Neural progenitor cell (in vitro differentiated cells): Measurements from ENCODE around the gene CCDC60. TPM values are rescaled to one million over a fixed set of nuclear protein-coding genes. Genes with fewer than 3 reads are reported as not detected.

Experiments
- DNase-seq: peaks from one replicate; pipeline ENCODE4 v3.0.0-alpha.2; 2016; ENCODE audit warnings: low spot score
- H2AFZ ChIP-seq: fragments of 200-600 bp; sonication (generic); replicated peaks from 2 replicates; pipeline ENCODE4 v1.6.1; 2016; ENCODE audit warnings: antibody characterized with exemption
- H3F3A ChIP-seq: fragments of 200-600 bp; sonication (generic); 2 replicates; pipeline ENCODE4 v1.6.1; 2016; ENCODE audit warnings: antibody characterized with exemption, low read depth
- H3K27ac ChIP-seq: fragments of 200-600 bp; sonication (generic); 2 replicates; pipeline ENCODE4 v1.5.1; 2016; ENCODE audit warnings: mild to moderate bottlenecking
- H3K27me3 ChIP-seq: fragments of 200-600 bp; sonication (generic); 2 replicates; pipeline ENCODE4 v1.6.1; 2016; ENCODE audit warnings: mild to moderate bottlenecking, moderate library complexity
- H3K36me3 ChIP-seq: fragments of 200-600 bp; sonication (generic); 2 replicates; pipeline ENCODE4 v1.5.1; 2016
- H3K4me1 ChIP-seq: fragments of 200-600 bp; sonication (generic); 2 replicates; pipeline ENCODE4 v1.6.1; 2016; ENCODE audit warnings: mixed run types
- H3K4me2 ChIP-seq: fragments of 200-600 bp; sonication (generic); 2 replicates; pipeline ENCODE4 v1.6.1; 2016
- H3K4me3 ChIP-seq: fragments of 200-600 bp; sonication (generic); 2 replicates; pipeline ENCODE4 v1.5.1; 2016
- H3K79me2 ChIP-seq: fragments of 200-600 bp; sonication (generic); 2 replicates; pipeline ENCODE4 v1.6.1; 2016; ENCODE audit warnings: low read depth
- H3K9ac ChIP-seq: fragments of 200-600 bp; sonication (generic); 2 replicates; pipeline ENCODE4 v1.6.1; 2016
- H3K9me3 ChIP-seq: fragments of 200-600 bp; sonication (generic); 2 replicates; pipeline ENCODE4 v1.5.1; 2016; ENCODE audit warnings: low read depth
- H4K20me1 ChIP-seq: fragments of 200-600 bp; sonication (generic); 2 replicates; pipeline ENCODE4 v1.6.1; 2016; ENCODE audit warnings: low read depth
- H3K27ac Mint-ChIP-seq: 3 replicates; pipeline ENCODE4 v1.8.0; 2021; ENCODE audit warnings: mixed read lengths
- H3K27me3 Mint-ChIP-seq: 2 replicates; pipeline ENCODE4 v1.8.0; 2022; ENCODE audit warnings: low read depth, mild to moderate bottlenecking, inconsistent platforms, moderate library complexity, mixed read lengths; ENCODE audit not compliant: insufficient read depth
- H3K36me3 Mint-ChIP-seq: 3 replicates; pipeline ENCODE4 v1.8.0; 2021; ENCODE audit warnings: mixed read lengths
- H3K4me1 Mint-ChIP-seq: 3 replicates; pipeline ENCODE4 v1.8.0; 2021; ENCODE audit warnings: mixed read lengths
- H3K4me3 Mint-ChIP-seq: 3 replicates; pipeline ENCODE4 v1.8.0; 2021; ENCODE audit warnings: mild to moderate bottlenecking, moderate library complexity, mixed read lengths
- H3K9me3 Mint-ChIP-seq: 3 replicates; pipeline ENCODE4 v1.8.0; 2020; ENCODE audit warnings: mixed read lengths
- EZH2 ChIP-seq: fragments of 200-600 bp; sonication (generic); IDR thresholded peaks from 2 replicates; pipeline ENCODE4 v1.6.1; 2017; ENCODE audit warnings: antibody characterized with exemption, mild to moderate bottlenecking, moderate library complexity
- EZH2phosphoT487 ChIP-seq: fragments of 200-600 bp; sonication (generic); IDR thresholded peaks from 2 replicates; pipeline ENCODE4 v1.6.1; 2017; ENCODE audit warnings: antibody characterized with exemption
- total RNA-seq: library from RNA; depleted of rRNA; stranded (reverse); fragments of >200 nt; gene quantifications from 2 replicates; pipeline ENCODE4 v1.2.3, GENCODE V29; 2015; ENCODE audit warnings: low replicate concordance
- TF ChIP-seq, protein P1 (sequence below): fragments of 200-600 bp; sonication (generic); IDR thresholded peaks from 2 replicates; pipeline ENCODE4 v1.5.1; 2017; ENCODE audit warnings: antibody characterized with exemption, mild to moderate bottlenecking

CCDC60 gene
- total RNA-seq, 1 donor from 2014 or later: 4.6 TPM

DNA sequence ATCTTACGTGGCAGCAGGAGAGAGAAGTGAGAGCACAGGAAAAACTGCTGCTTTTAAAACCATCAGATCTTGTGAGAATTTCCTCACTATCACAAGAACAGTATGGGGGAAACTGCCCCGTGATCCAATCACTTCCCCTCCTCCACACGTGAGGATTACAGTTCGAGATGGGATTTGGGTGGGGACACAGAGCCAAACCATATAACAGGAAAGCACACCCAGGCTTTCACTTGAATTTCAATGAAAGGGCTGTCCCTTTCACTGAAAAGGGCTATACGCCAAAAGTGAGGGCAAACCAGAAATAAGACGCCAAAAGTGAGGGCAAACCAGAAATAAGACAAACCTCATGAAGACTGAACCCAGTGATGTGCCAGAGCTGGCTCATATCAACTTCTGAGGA lies 236.2 kb downstream of the CCDC60 start:
- TF ChIP-seq EZH2phosphoT487: no peak
- TF ChIP-seq, protein P1, sequence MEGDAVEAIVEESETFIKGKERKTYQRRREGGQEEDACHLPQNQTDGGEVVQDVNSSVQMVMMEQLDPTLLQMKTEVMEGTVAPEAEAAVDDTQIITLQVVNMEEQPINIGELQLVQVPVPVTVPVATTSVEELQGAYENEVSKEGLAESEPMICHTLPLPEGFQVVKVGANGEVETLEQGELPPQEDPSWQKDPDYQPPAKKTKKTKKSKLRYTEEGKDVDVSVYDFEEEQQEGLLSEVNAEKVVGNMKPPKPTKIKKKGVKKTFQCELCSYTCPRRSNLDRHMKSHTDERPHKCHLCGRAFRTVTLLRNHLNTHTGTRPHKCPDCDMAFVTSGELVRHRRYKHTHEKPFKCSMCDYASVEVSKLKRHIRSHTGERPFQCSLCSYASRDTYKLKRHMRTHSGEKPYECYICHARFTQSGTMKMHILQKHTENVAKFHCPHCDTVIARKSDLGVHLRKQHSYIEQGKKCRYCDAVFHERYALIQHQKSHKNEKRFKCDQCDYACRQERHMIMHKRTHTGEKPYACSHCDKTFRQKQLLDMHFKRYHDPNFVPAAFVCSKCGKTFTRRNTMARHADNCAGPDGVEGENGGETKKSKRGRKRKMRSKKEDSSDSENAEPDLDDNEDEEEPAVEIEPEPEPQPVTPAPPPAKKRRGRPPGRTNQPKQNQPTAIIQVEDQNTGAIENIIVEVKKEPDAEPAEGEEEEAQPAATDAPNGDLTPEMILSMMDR: no peak
- no peak for TF ChIP-seq EZH2
- Mint-ChIP-seq H3K4me1 (no peaks in the 10 kb centered on the region), H3K4me3 (no peak overlapping the region), H3K27ac (no peak overlapping the region), H3K36me3 (no peaks in the 10 kb centered on the region), H3K27me3 (peaks cover 5% of the 10 kb centered on the region), H3K9me3 (no peaks in the 10 kb centered on the region)
- no peak for DNase-seq
- H2AFZ ChIP-seq: no peak overlapping the region
- no peaks in the 10 kb centered on the region for H3K4me1 ChIP-seq
- H3K9me3 ChIP-seq: no peaks in the 10 kb centered on the region
- H3K36me3 ChIP-seq: no peaks in the 10 kb centered on the region
- H3K9ac ChIP-seq: no peak overlapping the region
- H3K27ac ChIP-seq: no peak overlapping the region
- H3K27me3 ChIP-seq: no peaks in the 10 kb centered on the region
- H3F3A ChIP-seq: no peaks in the 10 kb centered on the region
- no peak overlapping the region for H3K4me3 ChIP-seq
- H3K79me2 ChIP-seq: no peaks in the 10 kb centered on the region
- no peaks in the 10 kb centered on the region for H4K20me1 ChIP-seq
- H3K4me2 ChIP-seq: no peak overlapping the region

GRCh38 chr12:119573086-119573485 lies 238.6 kb downstream of the CCDC60 start:
- H3K27ac Mint-ChIP-seq: no peak overlapping the region

DNA sequence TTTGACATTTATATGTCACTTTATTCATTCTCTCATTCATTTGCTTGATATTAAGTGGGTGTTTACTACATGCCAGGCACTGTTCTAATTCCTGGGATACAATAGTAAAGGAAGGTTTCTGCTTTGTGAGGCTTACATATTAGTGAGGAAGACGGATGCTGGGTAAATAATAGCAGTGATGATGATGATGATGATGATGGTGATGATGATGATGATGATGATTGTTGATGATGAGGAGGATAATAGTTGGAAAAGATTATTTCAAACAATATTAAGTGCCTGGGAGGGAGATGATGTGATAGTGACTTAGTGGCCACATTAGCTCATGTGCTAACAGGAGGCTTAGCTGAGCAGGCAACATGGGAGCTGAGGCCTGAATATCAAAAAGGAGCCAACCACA lies 239.7 kb downstream of the CCDC60 start:
- H2AFZ ChIP-seq: no peak overlapping the region
- H3K36me3 ChIP-seq: no peaks in the 10 kb centered on the region
- no peaks in the 10 kb centered on the region for H3K4me1 ChIP-seq
- no peak for DNase-seq
- Mint-ChIP-seq H3K27ac (no peak overlapping the region), H3K27me3 (peaks cover 7% of the 10 kb centered on the region), H3K9me3 (no peaks in the 10 kb centered on the region), H3K36me3 (no peaks in the 10 kb centered on the region), H3K4me3 (no peak overlapping the region), H3K4me1 (no peaks in the 10 kb centered on the region)
- H3K79me2 ChIP-seq: no peaks in the 10 kb centered on the region
- H3K9me3 ChIP-seq: no peaks in the 10 kb centered on the region
- peaks cover 11% of the 10 kb centered on the region for H3K27me3 ChIP-seq
- no peaks in the 10 kb centered on the region for H4K20me1 ChIP-seq
- no peak overlapping the region for H3K4me3 ChIP-seq
- TF ChIP-seq EZH2phosphoT487: no peak
- TF ChIP-seq, protein P1: no peak
- no peak for TF ChIP-seq EZH2
- no peak overlapping the region for H3K27ac ChIP-seq
- H3K9ac ChIP-seq: no peak overlapping the region
- H3F3A ChIP-seq: no peaks in the 10 kb centered on the region
- H3K4me2 ChIP-seq: no peak overlapping the region

More at GRCh38 chr12:119573086-119573485, 238.6 kb downstream of the CCDC60 start:
- Histone ChIP-seq H3K79me2 (no peaks in the 10 kb centered on the region), H4K20me1 (no peaks in the 10 kb centered on the region), H3F3A (no peaks in the 10 kb centered on the region), H3K36me3 (no peaks in the 10 kb centered on the region), H3K4me1 (no peaks in the 10 kb centered on the region), H3K9ac (no peak overlapping the region), H3K9me3 (no peaks in the 10 kb centered on the region), H3K4me3 (no peak overlapping the region), H3K27me3 (peaks cover 11% of the 10 kb centered on the region), H2AFZ (no peak overlapping the region), H3K27ac (no peak overlapping the region), H3K4me2 (no peak overlapping the region)
- TF ChIP-seq, protein P1: no peak
- TF ChIP-seq EZH2phosphoT487: no peak
- TF ChIP-seq EZH2: no peak
- Mint-ChIP-seq H3K9me3 (no peaks in the 10 kb centered on the region), H3K4me1 (no peaks in the 10 kb centered on the region), H3K27me3 (peaks cover 5% of the 10 kb centered on the region), H3K4me3 (no peak overlapping the region), H3K36me3 (no peaks in the 10 kb centered on the region)
- DNase-seq: no peak
